Heart right ventricle (tissue), 16 donors: Measurements from ENCODE around the gene CEP112. TPM values are rescaled to one million over a fixed set of nuclear protein-coding genes. Genes with fewer than 3 reads are reported as not detected.
A peak's percentile ranks its signal among the peaks of the same experiment; 100 is the strongest.

Source experiments
- ATAC-seq, 8 donors: fragments of 200-7000 bp; cut with Tn5 transposase; one replicate each; pipeline ENCODE4 v1.9.1; 2020; ENCODE audit warnings: mild to moderate bottlenecking in 8 of 8, moderate library complexity in 8 of 8, moderate number of reproducible peaks in 1 of 8
- DNase-seq, 2 donors: peaks; one replicate each; pipeline ENCODE4 v3.0.0-alpha.2; 2020
- H3K27ac ChIP-seq, 10 donors: fragments of 200-600 bp; sonication (generic) in 2 of 10; one replicate each; pipeline versions ENCODE4 v1.5.0 to v1.8.0; 2020 to 2022; ENCODE audit warnings: mild to moderate bottlenecking in 3 of 10
- H3K27me3 ChIP-seq, 7 donors: fragments of 200-600 bp; one replicate each; pipeline ENCODE4 v1.8.0; 2021 to 2022; ENCODE audit warnings: mild to moderate bottlenecking in 2 of 7
- H3K36me3 ChIP-seq, 9 donors: fragments of 200-600 bp; sonication (generic) in 1 of 9; one replicate each; pipeline versions ENCODE4 v1.5.0 to v1.8.0; 2020 to 2022; ENCODE audit warnings: mild to moderate bottlenecking in 2 of 9
- H3K4me1 ChIP-seq, 9 donors: fragments of 200-600 bp; sonication (generic) in 1 of 9; one replicate each; pipeline versions ENCODE4 v1.5.0 to v1.8.0; 2020 to 2022; ENCODE audit warnings: mild to moderate bottlenecking in 4 of 9
- H3K4me3 ChIP-seq, 10 donors: fragments of 200-600 bp; sonication (generic) in 2 of 10; one replicate each; pipeline versions ENCODE4 v1.5.0 to v1.8.0; 2020 to 2022; ENCODE audit warnings: mild to moderate bottlenecking in 7 of 10, moderate library complexity in 2 of 10
- H3K9me3 ChIP-seq, 11 donors: fragments of 200-600 bp in 10 of 11; sonication (generic) in 2 of 11; one replicate each; pipeline versions ENCODE4 v1.5.0 to v1.8.0; 2013 to 2022; ENCODE audit warnings: mild to moderate bottlenecking in 2 of 11, control low read depth in 1 of 11, moderate library complexity in 1 of 11
- CTCF ChIP-seq, 9 donors: fragments of 200-600 bp; sonication (generic) in 2 of 9; IDR thresholded peaks; one replicate each; pipeline versions ENCODE4 v1.5.0 to v1.8.0; 2021 to 2022; ENCODE audit warnings: antibody characterized with exemption in 9 of 9, mild to moderate bottlenecking in 5 of 9, moderate library complexity in 1 of 9
- WGBS, 2 donors: extraction: QIAGEN DNeasy Blood & Tissue Kit; methylation state at CpG; one replicate each; pipeline ENCODE4 v1.1.7; 2013; ENCODE audit warnings: inconsistent platforms in 1 of 2; 5-methylcytosine and 5-hydroxymethylcytosine counted together
- intact Hi-C, 10 donors: fragments of 100-400 bp; cut with DNase I; formaldehyde crosslinking; loops; one replicate each; pipeline versions ENCODE4 v1.11.1 to v1.14.2; 2022
- polyA plus RNA-seq, 2 donors: library from polyadenylated mRNA; stranded (reverse); fragments of 200-250 nt; gene quantifications; one replicate each; pipeline ENCODE4 v1.2.3, GENCODE V29; 2013
- total RNA-seq, 10 donors: library from RNA; stranded (reverse); fragmentation: NEBNext Ultra II Directional in 3 of 10; extraction: Animal tissue kit (Norgen Biotek cat#: 25700) in 3 of 10; gene quantifications; one replicate each; pipeline versions ENCODE4 v1.2.1 to v1.2.4, GENCODE V29; 2021 to 2023
- donor health status: Arrhythmogenic right ventricular cardiomyopathy.
- donor health status: ischemic (EF 13 %, LVEDD 7.1; RV severe dilation, severe dysfunction).
- donor health status: healthy with polysubstance abuse.
- donor health status: DM: no; HTN: yes; CAD: no.
- donor health status: DM: no; HTN: no; CAD: no.
- donor health status: ischemic (EF 25% LVEDD 6.9; RV normal size, moderate dysfunction).
- donor health status: ischemic (EF 25% LVEDD 5.7; RV mildly dilated, moderate dysfunction).
- donor health status: healthy.
- donor health status: DM: yes; HTN: yes; CAD: no.
- donor health status: Ischemic cardiomyopathy.
- donor health status: ischemic (EF 35%, LVEDD 5.7; RV mildly dilated, moderate dysfunction).
- donor health status: nonischemic (EF 11% LVEDD 7.7; RV severe dilation, severe dysfunction).
- donor health status: DM: yes; HTN: yes; CAD: no.
- donor health status: PGD.
- donor health status: ischemic (EF 29% LVEDD 5.4; RV normal size, mild dysfunction).
- donor health status: nonischemic (EF 23%, LVEDD 6.1; RV moderate dilation, normal function).

Gene CEP112
- total and polyA plus RNA-seq, 12 donors = 6.7 to 30.0 (median 16.3) TPM

- peaks cover 0 to 34% (median 13%) of the 10 kb centered on the region in 11 donors for H3K9me3 ChIP-seq
- no peak overlapping the region for H3K4me3 ChIP-seq
- no peaks in the 10 kb centered on the region for H3K27me3 ChIP-seq
- H3K36me3 ChIP-seq = no peaks in the 10 kb centered on the region
- WGBS, 2 donors = 62 to 66% methylated on average over 3 of the region's 3 CpGs
- ATAC-seq = peak; percentile 74 to 100 (median 94)
- no peaks in the 10 kb centered on the region for H3K4me1 ChIP-seq
- intact Hi-C loops = no loop called here
- TF ChIP-seq CTCF (IDR thresholded peaks at IDR 0.05) = no peak
- peak; percentile 61 to 62 for DNase-seq
- H3K27ac ChIP-seq = no peak overlapping the region
Measured at GRCh38 chr17:65990593-65990992, 201.3 kb downstream of the CEP112 start.

GRCh38 chr17:65988451-65988850 is 203.5 kb downstream of the CEP112 start:
- intact Hi-C loops = no loop called here
- TF ChIP-seq CTCF (IDR thresholded peaks at IDR 0.05) = no peak
- Histone ChIP-seq H3K27me3 (no peaks in the 10 kb centered on the region), H3K36me3 (no peaks in the 10 kb centered on the region), H3K4me1 (no peaks in the 10 kb centered on the region), H3K27ac (no peak overlapping the region), H3K4me3 (no peak overlapping the region), H3K9me3 (peaks cover 0 to 34% (median 13%) of the 10 kb centered on the region in 11 donors)
- ATAC-seq = no peak
- DNase-seq = no peak

- no peaks in the 10 kb centered on the region for H3K4me1 ChIP-seq
- intact Hi-C loops = no loop called here
- no peak overlapping the region for H3K27ac ChIP-seq
- peaks cover 0 to 34% (median 13%) of the 10 kb centered on the region in 11 donors for H3K9me3 ChIP-seq
- 66 to 77% methylated on average over 2 of the region's 2 CpGs for WGBS, 2 donors
- peak in 6 of 9 donors; percentile 10 to 44 (median 34) for TF ChIP-seq CTCF (IDR thresholded peaks at IDR 0.05)
- no peaks in the 10 kb centered on the region for H3K36me3 ChIP-seq
- H3K27me3 ChIP-seq = no peaks in the 10 kb centered on the region
- DNase-seq (no peak), ATAC-seq (no peak)
- no peak overlapping the region for H3K4me3 ChIP-seq
Measured at GRCh38 chr17:65987988-65988387, 203.9 kb downstream of the CEP112 start.

- no peaks in the 10 kb centered on the region for H3K36me3 ChIP-seq
- no peak overlapping the region for H3K4me3 ChIP-seq
- intact Hi-C loops = no loop called here
- 94 to 95% methylated on average over 3 of the region's 3 CpGs for WGBS, 2 donors
- H3K9me3 ChIP-seq = peaks cover 0 to 34% (median 13%) of the 10 kb centered on the region in 11 donors
- H3K4me1 ChIP-seq = no peaks in the 10 kb centered on the region
- ATAC-seq (no peak), DNase-seq (no peak)
- H3K27me3 ChIP-seq = no peaks in the 10 kb centered on the region
- no peak for TF ChIP-seq CTCF (IDR thresholded peaks at IDR 0.05)
- H3K27ac ChIP-seq = no peak overlapping the region
Measured at GRCh38 chr17:65985571-65985970, 206.4 kb downstream of the CEP112 start.
